Fibroblast of pulmonary artery (primary cell): ENCODE results near the gene TRIP10.
"Not testable (repeated sequence)": the region's sequence is repeated elsewhere in the genome, so short reads cannot be mapped to it uniquely, and the experiment has no call there.

ENCODE experiments used
- DNase-seq: peaks from one replicate; pipeline ENCODE4 v3.0.0-alpha.2; 2010; ENCODE audit warnings: low read depth
- H3K4me3 ChIP-seq: replicated peaks from 2 replicates; pipeline ENCODE4 v1.5.1; 2011; ENCODE audit warnings: low read depth, mild to moderate bottlenecking, control low read depth, low read length, moderate library complexity
- TF ChIP-seq, protein P1 (sequence below): IDR thresholded peaks from 2 replicates; pipeline ENCODE4 v1.5.1; 2011; ENCODE audit warnings: mild to moderate bottlenecking, control low read depth, low read length, inconsistent platforms; ENCODE audit errors: missing control alignments

TRIP10 gene

DNA sequence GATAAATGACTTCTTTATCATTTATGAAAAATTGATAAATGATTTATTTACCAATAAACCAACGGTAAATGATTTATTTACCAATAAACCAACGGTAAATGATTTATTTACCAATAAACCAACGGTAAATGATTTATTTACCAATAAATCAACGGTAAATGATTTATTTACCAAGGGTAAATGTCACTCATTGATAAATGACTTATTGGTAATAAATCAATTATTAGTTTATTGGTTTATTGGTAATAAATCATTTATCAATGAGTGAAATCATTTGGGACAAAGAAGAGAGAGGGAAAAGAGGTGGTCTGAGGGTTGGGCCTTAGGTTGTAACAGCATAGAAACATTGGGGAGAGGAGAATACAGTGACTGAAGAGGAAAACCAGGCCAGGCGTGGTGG, 54.5 kb downstream of the TRIP10 start:
- no peak overlapping the region for H3K4me3 ChIP-seq
- TF ChIP-seq, protein P1, sequence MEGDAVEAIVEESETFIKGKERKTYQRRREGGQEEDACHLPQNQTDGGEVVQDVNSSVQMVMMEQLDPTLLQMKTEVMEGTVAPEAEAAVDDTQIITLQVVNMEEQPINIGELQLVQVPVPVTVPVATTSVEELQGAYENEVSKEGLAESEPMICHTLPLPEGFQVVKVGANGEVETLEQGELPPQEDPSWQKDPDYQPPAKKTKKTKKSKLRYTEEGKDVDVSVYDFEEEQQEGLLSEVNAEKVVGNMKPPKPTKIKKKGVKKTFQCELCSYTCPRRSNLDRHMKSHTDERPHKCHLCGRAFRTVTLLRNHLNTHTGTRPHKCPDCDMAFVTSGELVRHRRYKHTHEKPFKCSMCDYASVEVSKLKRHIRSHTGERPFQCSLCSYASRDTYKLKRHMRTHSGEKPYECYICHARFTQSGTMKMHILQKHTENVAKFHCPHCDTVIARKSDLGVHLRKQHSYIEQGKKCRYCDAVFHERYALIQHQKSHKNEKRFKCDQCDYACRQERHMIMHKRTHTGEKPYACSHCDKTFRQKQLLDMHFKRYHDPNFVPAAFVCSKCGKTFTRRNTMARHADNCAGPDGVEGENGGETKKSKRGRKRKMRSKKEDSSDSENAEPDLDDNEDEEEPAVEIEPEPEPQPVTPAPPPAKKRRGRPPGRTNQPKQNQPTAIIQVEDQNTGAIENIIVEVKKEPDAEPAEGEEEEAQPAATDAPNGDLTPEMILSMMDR: no peak
- no peak for DNase-seq

DNA sequence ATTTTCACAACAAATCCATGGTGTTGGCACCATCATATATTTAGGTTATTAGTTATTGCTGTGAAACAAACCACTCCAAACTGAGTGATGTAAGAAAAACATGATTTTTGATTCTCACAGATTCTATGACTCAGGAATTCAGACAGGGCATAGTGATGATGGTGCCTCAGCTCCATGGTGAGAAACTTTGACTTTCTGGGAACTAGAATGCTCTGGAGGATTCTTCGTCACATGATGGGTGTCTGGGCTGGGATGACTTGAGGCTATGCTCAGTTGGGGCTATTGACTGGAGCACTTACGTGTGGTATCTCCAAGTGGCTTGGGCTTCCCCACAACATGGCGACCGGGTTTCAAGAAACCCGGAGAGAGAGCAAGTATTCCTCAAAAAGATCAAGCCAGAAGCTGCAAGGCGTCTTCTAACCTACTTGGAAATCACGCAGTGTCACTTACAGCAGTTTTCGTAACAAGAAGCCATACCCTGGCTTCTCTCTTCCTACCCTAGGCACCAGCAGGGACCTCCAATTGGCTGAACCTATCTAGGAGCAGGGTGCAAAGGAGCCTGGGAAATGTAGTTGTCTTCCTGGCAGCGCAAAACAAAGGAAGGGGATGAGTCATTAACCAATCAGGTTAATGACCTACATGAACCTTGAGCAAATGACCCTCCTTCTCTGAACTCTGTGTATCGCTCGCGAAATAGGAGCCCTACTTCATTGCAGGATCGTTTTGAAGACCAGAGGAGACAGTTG, 55.4 kb downstream of the TRIP10 start:
- no peak overlapping the region for H3K4me3 ChIP-seq
- no peak for DNase-seq
- TF ChIP-seq, protein P1: no peak

DNA sequence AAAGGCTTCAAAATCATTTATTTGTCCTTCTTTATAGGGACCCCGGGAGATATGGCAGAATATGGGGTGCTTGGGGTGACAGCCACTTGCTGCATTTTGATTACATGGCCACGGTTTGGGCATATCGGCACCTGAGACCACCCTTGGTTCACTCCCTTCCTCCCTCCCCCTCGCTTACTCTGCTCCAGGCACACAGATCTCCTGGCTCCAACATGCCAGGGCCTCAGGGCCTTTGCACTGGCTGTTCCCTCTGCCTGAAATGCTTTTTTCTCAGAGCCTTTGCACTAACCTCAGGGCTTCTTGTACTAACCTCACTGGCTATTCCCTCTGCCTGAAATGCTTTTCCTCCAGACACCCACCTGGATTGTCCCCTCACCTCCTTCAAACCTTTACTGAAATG, 56.8 kb downstream of the TRIP10 start:
- no peak overlapping the region for H3K4me3 ChIP-seq
- TF ChIP-seq, protein P1: no peak
- DNase-seq: no peak

DNA sequence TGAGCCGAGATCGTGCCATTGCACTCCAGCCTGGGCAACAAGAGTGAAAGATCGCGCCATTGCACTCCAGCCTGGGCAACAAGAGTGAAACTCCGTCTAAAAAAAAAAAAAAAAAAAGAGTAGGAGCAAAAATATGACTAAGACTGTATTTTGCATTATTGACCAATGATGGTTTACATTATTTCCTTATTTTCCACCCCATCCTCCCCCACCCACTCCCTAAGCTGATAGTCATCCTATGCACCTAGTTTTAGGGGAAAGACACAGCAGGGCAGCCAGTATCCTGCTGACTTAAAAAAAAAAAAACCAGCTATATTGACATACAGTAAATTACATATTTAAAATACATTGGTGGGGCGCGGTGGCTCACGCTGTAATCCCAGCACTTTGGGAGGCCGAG, 58.2 kb downstream of the TRIP10 start:
- no peak overlapping the region for H3K4me3 ChIP-seq
- no peak for DNase-seq

DNA sequence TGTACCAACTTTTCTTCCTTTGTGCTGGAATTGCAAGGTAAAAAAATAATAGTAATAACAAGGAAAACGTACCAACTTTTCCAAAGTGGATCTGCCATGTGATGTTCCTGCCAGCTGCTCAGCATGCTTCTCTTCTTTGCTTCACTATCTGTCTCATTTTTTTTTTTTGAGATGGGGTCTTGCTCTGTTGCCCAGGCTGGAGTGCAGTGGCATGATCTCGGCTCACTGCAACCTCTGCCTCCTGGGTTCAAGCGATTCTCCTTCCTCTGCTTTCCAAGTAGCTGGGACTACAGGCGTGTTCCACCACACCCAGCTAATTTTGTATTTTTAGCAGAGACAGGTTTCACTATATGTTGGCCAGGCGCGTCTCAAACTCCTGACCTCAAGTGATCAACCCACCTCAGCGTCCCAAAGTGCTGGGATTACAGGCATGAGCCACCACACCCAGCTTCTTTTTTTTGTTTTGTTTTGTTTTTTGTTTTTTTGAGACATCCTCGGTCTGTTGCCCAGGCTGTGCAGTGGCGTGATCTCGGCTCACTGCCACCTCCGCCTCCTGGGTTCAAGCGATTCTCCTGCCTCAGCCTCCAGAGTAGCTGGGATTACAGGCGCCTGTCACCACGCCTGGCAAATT, 60.8 kb downstream of the TRIP10 start:
- not testable (repeated sequence) for H3K4me3 ChIP-seq, DNase-seq

More for the DNA sequence above, 58.2 kb downstream of the TRIP10 start:
- TF ChIP-seq, protein P1: no peak

DNA sequence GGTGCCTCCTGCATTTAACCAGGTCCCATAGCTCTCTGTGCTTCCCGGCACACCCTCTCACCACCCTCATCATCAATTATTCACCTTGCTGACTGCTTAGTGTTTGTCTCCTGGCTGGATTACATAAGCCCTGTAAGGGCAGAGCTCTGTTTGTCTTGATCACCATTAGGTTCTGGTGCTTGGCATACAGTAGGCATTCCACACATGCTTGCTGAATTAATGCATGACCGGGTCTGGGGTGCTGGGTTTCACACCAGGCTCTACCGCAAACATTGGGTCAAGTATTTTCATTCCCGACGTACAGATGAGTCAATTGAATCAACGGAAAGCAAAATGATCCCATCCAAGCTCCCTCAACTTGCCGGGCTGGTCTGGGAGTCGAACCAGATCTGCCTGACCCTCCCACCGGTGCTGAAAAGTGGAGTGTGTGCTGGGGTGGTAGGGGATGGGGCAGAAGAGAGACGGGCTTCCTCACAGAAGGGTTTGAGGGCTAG, 61.6 kb downstream of the TRIP10 start:
- H3K4me3 ChIP-seq: no peak overlapping the region
- peak; percentile 34 for DNase-seq
- TF ChIP-seq, protein P1: no peak
